Bronchial epithelial cell (primary cell): ENCODE results near the gene ASXL1. TPM values are rescaled to one million over a fixed set of nuclear protein-coding genes. Genes with fewer than 3 reads are reported as not detected.

Source experiments
- total RNA-seq: library from RNA; depleted of rRNA; stranded (reverse); fragments of >200 nt; gene quantifications from 2 replicates; pipeline ENCODE4 v1.2.1, GENCODE V29; 2014

The ASXL1 gene
- total RNA-seq, 1 donor from 2014 or later: 17.6 TPM

Other genes with a start within 250 kb of the ASXL1 start
- 19.0 and 22.0 TPM in 2 replicates for gene TM9SF4, start 248.6 kb upstream of the ASXL1 start, total RNA-seq
- gene PLAGL2, start 150.6 kb upstream of the ASXL1 start, total RNA-seq: 2.6 and 3.8 TPM in 2 replicates
- 25.0 and 27.6 TPM in 2 replicates for gene POFUT1, start 150.5 kb upstream of the ASXL1 start, total RNA-seq
- 11.1 and 16.0 TPM in 2 replicates for gene KIF3B, start 80.7 kb upstream of the ASXL1 start, total RNA-seq
- 1.8 and 2.8 TPM in 2 replicates for gene NOL4L, start 227.0 kb downstream of the ASXL1 start, total RNA-seq